Measurements from ENCODE around the gene FAT1.
"Not testable (repeated sequence)": the region's sequence is repeated elsewhere in the genome, so short reads cannot be mapped to it uniquely, and the experiment has no call there.

FAT1 gene

DNA sequence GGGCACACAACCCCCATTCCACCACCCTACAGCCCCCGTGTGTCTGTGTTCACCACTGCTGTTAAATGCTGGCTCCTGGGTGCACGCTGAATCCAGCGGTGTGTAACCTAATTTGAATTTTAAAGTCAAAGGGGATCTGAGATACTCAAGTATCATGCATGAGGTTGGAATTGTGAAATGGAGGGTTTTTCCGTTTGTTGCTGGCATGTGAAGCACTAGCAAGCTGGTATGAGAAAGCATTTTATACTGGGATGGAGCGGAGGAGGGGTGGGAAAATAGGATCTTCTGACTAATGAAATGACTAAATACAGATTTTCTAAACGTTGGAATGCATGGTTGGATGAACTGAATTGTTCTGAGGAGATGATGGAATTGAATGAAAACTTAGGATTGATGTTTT is 36.9 kb upstream of the FAT1 start:
- no peak overlapping the region for H3K4me3 ChIP-seq (ENCODE audit: low read depth, low read length)
- no peak for TF ChIP-seq CTCF (IDR thresholded peaks at IDR 0.05; ENCODE audit: low read depth, low read length)

GRCh38 chr4:186759990-186760389 is 36.3 kb upstream of the FAT1 start:
- H3K4me3 ChIP-seq (ENCODE audit: low read depth, low read length) = no peak overlapping the region
- TF ChIP-seq CTCF (IDR thresholded peaks at IDR 0.05; ENCODE audit: low read depth, low read length) = no peak

GRCh38 chr4:186758929-186759682 is 35.5 kb upstream of the FAT1 start:
- no peak for TF ChIP-seq CTCF (IDR thresholded peaks at IDR 0.05; ENCODE audit: low read depth, low read length)

GRCh38 chr4:186757696-186758355 is 34.2 kb upstream of the FAT1 start:
- H3K4me3 ChIP-seq (ENCODE audit: low read depth, low read length) = no peak overlapping the region
- TF ChIP-seq CTCF (IDR thresholded peaks at IDR 0.05; ENCODE audit: low read depth, low read length) = no peak

More at GRCh38 chr4:186758929-186759682, 35.5 kb upstream of the FAT1 start:
- no peak overlapping the region for H3K4me3 ChIP-seq (ENCODE audit: low read depth, low read length)

DNA sequence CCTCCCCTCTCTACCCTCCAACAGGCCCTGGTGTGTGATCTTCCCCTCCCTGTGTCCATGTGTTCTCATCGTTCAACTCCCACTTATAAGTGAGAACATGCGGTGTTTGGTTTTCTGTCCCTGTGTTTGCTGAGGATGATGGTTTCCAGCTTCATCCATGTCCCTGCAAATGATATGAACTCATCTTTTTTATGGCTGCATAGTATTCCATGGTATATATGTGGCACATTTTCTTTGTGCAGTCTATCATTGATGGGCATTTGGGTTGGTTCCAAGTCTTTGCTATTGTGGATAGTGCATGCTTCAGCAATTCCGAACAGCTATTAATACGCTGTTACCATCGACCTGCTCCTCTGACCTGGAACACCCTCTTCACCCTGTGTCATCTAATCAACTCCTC is 32.9 kb upstream of the FAT1 start:
- not testable (repeated sequence) for H3K4me3 ChIP-seq (ENCODE audit: low read depth, low read length)

DNA sequence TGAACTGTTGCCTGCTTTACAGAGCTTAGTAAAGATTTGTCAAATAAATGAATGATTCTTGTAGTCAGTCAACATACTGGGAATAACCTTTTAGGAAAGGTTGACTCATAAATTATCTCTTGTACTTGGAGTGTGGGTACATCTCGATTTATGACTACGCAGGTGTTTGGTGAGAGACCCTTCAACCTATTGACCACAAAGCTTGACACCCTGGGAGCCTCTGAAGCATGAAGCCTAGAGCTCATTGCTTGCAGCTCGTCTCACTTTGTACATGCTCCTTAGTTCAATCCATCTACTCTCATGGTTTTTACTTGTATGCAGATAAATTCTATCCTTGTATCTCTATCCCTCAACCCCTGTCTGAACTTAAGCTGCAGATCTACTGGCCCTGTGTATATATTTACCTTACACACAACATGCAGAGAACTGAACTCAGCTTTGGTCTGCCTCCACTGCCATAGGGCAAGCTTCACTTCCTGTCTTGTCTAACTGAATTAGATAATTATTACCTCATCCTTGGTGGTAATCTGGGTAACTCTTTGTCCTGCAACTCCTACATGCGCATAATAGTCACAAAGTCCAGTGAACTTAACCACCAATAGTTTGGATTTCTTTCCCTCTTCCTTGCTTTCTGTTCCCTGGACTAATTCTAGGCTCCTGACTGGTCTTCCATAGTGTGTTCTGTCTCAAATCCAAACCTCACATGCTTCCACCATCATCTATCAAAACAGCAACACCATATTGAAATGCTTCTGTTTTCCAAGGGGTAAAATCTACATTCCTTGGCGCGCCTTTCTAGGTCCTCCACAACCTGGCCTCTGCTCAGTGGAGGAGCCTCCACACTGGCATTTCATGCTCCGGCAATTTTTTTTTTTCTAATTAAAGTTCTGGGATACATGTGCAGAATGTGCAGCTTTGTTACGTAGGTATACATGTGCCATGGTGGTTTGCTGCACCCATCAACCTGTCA is 32.2 kb upstream of the FAT1 start:
- TF ChIP-seq CTCF (IDR thresholded peaks at IDR 0.05; ENCODE audit: low read depth, low read length) = no peak
- no peak overlapping the region for H3K4me3 ChIP-seq (ENCODE audit: low read depth, low read length)

DNA sequence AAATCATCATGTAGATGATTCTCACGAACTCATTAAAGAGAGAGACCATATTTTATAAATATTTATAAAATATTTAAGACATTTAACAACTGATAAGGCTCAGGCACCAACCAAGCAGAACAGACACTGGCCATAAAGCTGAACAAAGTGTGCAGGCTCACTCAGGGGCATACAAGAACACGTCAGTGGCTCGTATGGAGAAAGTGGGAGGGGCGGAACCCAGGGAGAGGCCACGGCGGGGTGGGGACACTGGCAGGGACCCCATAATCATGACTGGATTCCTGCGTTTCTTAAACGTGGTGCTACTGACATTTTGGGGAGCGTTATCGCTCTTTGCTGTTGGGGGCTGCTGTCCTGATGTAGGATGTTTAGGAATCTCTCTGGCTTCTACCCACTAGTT is 31.3 kb upstream of the FAT1 start:
- no peak overlapping the region for H3K4me3 ChIP-seq (ENCODE audit: low read depth, low read length)
- no peak for TF ChIP-seq CTCF (IDR thresholded peaks at IDR 0.05; ENCODE audit: low read depth, low read length)

Measured in WI38 (cell line).